ENCODE measurements around the gene SPINK4. TPM values are rescaled to one million over a fixed set of nuclear protein-coding genes. Genes with fewer than 3 reads are reported as not detected.

The SPINK4 gene
- polyA plus RNA-seq, 5 donors = not detected

DNA sequence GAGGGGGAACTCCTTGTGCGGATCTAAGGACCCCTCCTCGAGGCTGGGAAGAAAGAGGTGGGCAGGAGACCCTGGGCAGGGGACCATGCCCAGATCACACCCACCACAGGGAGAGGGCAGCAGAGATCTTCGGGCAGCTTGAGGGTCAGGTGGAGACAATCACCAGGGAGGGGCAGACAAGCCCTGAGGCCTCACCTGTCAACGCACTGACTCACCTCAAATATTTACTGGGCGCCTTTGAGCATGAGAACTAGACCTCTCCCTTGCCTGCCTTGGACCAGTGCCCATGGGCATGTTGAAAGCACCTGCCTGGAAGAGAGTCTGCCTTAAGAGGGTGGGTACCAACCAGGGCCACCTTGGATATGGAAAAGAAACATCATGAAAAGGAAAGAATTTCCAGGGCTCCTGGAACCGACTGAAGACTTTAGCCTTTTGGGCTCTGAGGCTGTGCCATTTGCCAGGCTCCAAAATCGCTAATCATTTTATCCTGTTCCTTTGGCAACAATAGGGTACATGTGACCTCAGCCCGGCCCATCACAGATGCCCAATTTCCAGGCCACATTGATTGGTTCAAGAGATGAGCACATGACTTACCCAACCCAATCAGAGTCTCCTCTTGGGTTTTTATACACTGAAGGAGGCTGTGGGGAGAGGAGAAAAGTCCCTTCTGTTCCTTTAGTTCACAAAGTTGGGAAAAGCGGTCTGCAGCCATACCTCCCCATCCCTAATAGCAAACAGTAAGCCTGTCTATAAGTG, 10.4 kb upstream of the SPINK4 start:
- peak; percentile 45 to 49 for DNase-seq

DNA sequence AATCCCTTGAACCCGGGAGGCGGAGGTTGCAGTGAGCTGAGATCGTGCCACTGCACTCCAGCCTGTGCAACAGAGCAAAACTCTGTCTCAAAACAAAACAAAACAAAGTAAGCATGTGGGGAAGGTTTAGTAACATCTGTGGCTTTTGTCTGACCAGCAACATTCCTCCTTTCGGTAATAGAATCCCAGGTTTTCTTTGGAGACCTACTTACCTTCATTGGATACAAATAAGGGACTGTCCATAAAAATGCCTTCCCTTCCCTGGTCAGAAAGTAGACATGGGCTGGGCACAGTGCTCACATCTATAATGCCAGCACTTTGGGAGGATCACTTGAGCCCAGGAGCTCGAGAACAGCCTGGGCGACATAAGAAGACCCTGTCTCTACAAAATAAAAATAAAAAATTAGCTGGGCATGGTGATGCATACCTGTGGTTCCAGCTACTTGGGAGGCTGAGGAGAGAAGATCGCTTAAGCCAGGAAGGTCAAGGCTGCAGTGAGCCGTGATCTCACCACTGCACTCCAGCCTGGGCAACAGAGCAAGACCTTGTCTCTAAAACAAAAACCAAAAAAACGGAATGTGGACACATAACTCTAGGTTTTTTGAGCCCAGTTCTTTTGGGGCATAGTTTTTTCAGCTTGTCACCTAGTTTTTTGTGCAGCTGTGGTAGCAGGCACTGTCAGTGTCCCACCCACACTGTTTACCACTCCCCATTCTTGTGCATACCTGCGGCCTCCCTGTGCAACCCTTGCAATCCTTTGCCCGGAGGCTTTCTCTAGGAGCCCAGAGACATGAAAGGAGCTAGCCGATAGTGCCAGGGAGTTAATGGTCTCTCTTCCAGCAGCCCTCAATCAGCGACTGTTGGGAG, 9.0 kb upstream of the SPINK4 start:
- no peak for DNase-seq

DNA sequence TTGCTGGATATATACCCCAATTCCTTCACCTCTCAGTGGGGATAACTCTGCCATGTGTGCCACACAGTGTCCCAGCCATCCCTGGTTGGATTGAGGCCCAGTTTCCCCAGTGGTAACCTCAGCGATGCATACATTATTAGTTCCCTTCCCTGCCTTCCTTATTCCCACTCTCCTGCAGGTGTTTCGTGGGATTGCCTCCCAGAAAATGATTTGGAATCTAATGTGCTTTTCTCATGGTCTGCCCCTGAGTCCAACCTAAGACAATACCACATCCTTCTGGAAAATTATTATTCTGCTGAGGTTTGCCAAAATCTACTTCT, 8.4 kb upstream of the SPINK4 start:
- DNase-seq = no peak

DNA sequence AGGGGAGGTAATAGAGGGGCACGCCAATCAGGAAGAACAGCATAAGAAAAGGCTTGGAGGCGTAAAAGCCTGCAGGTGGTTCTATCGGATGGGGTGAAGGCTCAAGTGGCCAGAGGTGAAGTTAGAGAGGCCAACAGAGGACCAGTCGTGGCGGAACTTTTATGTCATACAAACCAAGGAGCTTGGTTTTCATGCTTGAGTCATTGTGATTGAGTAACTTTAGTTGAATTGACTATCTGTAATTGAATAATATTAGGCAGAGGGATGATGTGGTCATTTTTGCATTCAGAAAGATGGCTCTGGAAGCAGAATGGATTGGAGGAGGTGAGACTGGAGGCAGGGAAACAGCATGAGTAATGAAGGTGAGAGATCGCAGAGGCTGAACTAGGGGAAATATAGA, 7.2 kb upstream of the SPINK4 start:
- DNase-seq = no peak

DNA sequence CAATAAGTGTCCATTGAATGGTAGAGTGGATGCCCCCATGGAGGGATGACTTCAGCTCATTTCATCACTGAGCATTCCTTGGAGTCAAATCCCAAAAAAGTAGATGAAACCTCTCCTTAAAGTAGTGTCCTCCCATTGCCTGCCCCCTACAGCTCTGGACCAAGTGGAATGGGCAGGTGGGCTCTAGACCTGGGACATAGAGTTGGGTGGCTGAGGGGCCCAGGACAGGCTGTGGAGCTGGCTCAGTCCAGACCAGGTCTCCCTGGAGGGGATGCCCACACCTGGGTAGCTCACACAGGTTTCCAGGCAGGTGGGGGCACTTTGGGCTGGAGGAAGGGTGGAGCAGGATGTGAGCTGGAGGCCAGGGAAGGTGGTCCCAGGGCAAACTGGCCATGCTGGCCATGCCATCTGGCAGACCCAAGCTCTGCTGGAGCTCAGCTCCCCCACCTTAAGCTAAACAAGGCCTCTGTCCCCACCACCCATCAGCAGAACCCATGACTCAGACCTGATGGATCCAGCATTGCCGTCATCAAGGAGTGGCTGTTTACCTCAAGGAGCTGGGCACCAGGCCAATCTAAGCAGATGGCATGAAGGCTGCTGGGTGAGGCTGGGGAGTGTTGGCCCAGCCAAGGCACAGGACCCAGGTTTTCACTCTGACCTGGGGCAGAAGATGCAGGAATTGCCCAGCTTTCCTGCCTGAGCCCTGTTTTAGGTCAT, 6.2 kb upstream of the SPINK4 start:
- DNase-seq = peak in 1 of 2 donors; percentile 33

DNA sequence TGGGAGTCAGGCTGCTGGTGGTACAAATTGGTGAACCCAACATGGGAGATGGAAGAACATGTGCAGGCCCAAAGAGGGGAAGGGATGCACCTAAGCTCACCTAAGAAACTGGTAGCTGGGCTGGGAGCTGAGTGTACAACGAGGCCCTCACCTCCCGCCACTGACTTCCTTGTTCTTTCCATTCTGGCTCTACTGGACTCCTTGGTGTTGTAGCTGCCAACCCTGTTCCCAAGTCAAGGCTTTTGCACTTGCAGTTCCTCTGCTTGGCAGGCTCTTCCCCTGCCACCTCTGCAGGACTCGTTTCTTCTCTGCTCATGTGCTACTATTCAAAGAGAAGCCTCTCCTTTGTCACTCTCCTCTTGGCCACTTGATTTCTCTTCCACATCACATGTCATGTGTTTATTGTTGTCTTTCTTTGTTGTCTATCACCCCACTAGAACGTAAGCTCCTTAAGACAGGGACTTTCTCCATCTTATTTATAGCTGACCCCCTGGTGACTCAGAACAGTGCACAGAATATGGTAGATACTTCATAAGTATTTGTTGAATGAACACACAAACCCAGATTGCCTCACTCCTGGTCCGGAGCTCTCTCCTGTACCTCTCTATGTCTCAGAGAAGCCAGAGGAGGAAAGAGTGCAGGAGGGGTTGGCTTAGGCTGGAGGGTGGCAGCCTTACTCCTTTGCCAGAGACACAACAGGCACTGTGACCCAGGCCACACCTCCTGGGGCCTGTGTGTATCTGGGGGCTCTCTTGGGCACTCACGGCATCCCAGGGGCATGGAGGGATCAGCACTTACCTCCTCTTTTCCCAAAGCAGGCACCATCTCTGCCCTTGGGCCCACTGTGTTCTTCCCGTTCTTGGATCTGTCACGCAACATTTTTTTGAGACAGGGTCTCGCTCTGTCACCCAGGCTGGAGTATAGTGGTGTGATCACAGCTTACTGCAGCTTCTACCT, 5.2 kb upstream of the SPINK4 start:
- DNase-seq = no peak

DNA sequence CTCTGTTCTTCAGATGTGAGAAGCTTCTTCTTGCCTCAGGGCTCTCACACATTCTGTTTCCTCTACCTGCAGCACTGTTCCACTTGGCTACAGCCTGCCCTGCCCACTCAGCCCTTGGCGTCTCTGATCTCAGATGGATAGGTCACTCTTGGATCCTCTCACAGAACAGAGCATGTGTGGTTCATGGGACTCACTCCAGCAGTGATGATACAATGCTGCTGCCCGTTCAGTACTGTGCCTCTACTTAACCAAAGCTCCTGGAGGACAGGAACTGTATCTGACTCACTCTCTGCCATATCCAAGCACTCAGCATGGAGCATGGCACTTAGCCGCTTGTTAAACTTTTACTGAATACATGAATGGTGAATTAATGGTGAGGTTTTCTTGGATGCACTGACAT, 3.4 kb upstream of the SPINK4 start:
- DNase-seq = no peak

DNA sequence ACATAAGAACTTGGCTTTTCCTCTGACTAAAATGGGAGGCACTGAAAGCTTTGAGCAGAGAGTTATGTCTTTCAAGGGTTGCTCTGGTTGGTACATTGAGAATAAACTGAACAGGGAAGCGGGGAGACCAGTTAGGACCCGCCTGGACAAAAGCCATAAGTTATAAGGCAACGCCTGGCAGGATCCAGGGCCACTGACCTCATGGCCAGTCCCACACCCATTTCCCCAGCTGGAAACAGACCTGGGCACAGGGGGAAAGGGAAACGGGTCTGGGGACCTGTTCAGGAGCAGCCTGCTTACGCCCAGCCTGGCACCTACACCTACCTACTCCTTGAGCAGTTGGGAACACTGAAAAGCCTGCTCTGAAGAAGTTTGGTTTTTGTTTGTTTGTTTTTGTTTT, 1.3 kb downstream of the SPINK4 start:
- DNase-seq = no peak

DNA sequence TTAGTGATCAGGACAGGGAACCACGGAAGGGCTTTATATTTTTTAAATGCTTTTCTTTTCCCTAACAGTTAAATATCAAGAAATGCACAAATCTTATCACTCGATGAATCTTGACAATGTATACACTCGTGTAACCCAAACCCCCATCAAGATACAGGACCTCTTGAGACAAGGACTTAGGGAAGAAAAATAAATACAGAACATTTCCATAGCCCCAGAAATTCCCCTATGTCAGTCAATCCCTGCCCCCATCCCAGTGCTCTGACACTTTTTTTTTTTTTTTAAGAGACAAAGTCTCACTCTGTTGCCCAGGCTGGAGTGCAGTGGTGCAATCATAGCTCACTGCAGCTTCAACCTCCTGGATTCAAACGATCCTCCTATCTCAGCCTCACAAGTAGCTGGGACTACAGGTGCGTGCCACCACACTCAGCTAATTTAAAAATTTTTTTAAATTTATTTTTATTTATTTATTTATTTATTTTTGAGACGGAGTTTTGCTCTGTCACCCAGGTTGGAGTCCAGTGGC, 2.7 kb downstream of the SPINK4 start:
- peak in 1 of 2 donors; percentile 22 for DNase-seq

DNA sequence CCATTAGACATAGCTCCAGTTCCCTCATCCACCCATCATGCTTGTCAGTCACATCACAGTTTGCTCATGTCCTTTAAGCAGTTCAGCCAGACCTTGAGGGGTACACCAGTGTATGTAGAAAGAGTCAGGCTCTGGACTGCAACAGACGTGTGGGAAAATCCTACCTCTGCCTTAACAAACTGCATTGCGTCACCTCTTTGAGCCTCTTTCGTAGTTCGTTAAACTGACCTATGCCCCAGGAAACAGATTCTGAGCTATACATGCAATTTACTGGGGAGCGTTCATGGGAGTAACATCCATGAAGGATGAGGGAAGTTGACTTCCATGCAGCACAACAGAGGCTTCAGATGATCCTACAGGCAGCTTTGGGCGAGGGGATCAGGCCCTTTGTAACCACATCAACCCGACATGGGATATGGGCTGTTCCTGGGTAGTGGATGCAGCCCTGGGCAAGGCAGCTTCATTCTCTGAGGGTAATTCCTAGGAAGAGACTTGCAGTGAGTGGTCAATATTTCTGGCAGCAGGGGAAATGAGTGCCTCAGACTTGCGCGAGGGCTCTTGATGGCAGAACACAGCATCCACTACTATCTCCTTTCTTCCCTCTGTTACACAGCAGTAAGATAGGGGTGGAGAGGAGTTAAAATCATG, 4.3 kb downstream of the SPINK4 start:
- no peak for DNase-seq

DNA sequence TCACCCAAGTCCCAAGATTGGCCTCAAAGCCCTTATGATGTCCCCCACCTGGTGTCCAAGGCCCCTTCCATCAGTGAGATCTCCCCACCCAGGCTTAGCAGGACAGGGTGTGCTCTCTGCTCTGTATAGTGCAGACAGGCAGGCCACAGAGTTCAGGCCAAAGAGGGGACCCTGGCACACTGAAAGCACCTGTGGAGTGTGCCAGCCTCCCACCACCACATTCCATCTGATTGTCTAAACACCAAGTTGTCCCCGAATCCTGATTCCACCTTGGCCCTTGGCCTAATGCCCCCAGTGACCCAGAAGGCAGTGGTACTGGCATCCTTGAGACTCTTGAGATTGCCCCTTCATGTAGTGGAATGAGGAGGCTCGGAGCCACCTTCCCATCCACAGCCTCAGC, 5.4 kb downstream of the SPINK4 start:
- DNase-seq = no peak

DNA sequence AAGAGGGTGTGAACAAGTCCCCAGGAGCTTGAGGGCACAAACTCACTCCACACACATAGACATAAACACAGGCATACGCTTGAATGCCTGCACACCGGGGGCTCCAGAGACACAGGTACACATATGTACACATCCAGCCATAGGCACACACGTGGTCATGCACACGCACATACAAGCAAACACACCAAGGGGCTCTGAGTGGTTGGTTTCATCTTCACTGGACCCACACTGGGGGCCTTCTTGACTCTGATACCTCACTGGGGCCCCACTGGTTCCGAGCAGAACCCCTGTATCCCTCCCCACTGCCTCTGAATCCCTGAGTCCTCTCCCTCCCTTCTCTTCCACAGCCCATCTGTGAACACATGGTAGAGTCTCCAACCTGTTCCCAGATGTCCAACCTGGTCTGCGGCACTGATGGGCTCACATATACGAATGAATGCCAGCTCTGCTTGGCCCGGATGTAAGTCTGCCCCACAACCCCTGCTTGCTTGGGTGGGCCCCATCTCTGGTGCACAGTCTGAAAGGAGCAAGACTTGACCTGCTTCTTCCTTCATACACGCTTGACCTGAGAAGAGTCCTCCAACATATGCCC, 6.4 kb downstream of the SPINK4 start:
- DNase-seq = no peak

DNA sequence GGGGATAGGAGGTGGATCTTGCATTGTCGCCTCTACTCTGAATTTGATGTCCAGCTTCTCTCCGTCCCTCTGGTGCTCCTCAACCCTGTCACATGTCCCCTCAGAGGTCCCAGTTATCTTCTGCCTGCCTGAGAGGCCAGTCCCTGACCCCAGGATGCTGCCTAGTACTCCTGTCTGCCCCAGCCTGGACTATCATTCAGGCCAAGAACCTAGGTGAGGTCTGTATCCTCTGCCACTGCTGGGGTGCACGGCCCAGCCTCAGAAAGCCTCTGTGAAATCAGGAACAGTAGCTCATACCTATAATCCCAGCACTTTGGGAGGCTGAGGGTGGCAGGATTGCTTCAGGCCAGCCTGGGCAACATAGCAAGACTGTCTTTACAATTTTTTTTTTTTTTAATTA, 8.6 kb downstream of the SPINK4 start:
- DNase-seq = no peak

DNA sequence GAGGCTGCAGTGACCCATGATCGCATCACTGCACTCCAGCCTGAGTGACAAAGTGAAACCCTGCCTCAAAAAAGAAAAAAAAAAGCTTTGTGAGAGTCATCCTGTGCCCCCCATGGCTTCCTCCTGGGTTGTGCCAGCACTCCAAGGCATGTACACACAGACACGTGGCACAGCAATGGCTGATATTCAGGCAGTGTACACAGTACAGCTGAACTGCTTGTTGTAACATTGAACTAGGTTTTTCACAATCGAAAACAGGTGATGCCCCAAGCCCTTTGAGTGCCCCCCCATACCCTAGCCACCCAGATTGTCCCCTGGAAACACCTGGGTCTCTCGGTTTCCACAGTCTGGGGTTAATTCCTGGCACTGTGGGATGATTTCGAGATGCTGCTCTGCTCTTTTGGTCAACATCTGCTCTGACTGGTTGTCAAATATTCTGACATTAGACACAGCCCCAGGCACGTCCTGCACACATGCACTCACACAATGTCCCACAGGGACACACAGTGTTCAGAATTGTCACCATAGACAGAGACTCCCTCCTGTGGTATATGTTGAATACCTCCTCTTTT, 9.2 kb downstream of the SPINK4 start:
- DNase-seq = no peak

DNA sequence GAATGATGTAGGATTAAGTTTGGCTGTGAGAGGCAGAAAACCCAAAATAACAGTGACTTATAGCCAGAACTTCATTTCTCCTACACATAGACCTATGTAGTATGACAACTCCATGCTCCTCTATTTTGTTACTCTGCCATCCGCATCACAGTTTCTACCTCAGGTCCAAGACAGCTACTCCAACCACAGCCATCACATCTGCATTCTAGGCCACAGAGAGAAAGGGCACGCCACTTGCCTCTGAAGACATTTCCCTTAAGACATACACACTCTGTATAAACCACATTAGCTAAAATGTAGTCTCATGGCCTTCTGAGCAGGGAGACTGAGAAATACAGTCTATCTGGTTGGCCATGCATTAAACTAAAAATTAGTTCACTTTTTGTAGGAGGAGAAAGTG, 10.0 kb downstream of the SPINK4 start:
- no peak for DNase-seq

DNA sequence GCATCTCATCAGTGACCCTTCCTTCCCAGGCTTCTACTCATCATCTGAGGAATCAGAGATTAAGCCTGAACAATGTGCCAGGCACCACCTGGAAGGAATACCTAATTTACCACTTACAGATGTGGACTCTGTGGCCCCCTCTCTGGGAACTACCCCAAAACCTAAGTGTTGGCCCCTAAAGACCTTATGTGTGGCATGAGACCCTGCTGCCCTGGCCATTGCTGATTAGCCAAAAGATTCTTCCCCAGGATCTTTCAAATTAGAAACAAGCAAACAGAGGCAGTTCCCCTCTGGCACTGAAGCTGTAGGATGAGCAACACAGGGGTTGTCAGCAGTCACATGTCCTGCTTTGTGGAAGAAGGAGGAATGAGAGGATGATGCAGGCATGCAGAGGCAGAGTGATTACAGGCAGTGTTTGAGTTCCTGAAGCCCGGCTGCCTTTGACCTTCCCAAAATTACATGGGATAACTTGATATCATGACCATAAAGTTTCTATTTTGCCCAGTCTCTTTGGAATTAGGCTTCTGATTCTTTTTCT, 10.6 kb downstream of the SPINK4 start:
- no peak for DNase-seq

DNA sequence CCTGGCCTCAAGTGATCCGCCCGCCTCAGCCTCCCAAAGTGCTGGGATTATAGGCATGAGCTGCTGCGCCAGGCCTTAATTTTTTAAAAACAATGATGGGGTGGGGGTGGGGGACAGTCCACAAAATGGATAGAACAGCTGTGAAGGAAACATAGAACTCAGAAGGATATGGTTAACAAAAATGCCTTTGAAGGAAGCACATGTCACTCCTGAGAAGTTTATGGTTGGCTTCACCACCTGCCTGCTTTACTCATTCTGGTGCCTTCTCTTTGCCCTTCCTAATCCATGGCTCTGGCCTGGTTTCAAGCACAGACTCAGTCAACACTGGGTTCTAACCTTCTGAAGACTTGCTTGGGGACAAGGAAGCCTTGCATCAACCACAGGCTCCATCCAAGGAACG, 14.2 kb downstream of the SPINK4 start:
- DNase-seq = no peak

DNA sequence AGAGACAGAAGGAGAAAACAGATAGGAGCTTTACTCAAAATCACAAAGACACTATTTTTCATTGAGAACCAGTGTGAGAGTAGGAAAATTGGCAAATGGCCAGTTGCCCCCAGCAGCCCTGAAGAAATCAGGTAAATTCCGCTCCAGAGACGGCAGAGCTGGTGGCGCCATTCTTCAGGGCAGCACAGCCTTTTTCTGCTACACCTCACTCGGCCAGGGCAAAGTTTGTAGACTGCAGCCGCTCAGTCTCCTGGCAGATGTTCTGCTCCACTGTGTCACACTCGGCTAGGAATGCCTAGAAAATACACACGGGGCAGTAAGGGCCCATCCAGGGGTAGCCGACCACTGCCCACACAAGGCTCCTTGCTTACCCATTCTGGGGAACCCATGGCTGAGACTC, 15.0 kb downstream of the SPINK4 start:
- DNase-seq = no peak

DNA sequence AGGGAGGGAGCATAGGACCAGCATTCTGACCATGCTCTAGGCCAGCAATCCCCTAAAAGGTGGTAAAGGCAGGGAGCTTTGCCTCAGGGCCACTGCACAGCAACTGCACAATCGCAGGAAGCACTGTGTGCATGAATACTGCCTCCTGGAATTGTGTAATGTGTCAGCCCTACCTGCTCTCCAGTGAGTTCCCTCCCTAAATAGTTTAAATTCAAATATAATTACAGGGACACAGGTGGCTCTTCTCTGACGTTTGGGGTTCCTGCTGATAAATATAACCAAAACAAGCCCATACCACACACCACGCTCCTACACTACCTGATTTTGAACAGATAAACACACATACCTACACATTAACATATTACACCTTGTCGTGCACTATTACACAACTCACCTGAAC, 15.5 kb downstream of the SPINK4 start:
- DNase-seq = no peak

DNA sequence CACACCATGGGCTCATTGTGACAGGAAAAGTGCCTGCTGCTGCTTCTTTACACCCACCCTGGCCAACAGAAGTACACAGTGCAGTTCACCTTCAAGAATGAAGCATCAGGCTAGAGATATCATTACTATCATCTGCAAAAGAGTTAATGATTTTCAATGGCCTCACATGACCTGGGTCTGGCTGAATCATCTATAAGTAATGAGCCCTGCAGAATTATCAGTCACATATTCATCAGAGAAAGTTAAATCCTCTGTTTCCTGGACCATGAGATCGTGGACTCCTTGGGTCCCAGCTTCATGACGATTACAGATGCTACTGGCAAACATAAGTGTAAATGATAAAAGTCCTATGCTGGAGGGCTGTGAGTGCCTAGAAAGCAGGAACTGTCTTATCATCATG, 16.3 kb downstream of the SPINK4 start:
- DNase-seq = no peak
